Measurements from ENCODE around the gene PHYKPL.
A peak's percentile ranks its signal among the peaks of the same experiment; 100 is the strongest.

Gene PHYKPL

GRCh38 chr5:178191661-178192060 lies 40.9 kb downstream of the PHYKPL start:
- no peak for DNase-seq (ENCODE audit: low read depth, low spot score)

GRCh38 chr5:178189433-178189832 lies 43.2 kb downstream of the PHYKPL start:
- DNase-seq (ENCODE audit: low read depth, low spot score), result no peak

- no peak for DNase-seq (ENCODE audit: low read depth, low spot score)
These were observed 45.6 kb downstream of the PHYKPL start, which contains the start of gene GMCL2 for GRCh38 chr5:178187014-178187413. TSS of gene GMCL2 (minus strand) at chr5:178187371. CDS start at chr5:178187299, 72 bp downstream.

- DNase-seq (ENCODE audit: low read depth, low spot score), result no peak
These were observed 46.2 kb downstream of the PHYKPL start for GRCh38 chr5:178186427-178186826.

- no peak for DNase-seq (ENCODE audit: low read depth, low spot score)
These were observed 50.3 kb downstream of the PHYKPL start for GRCh38 chr5:178182158-178182876.

GRCh38 chr5:178180141-178180863 lies 52.3 kb downstream of the PHYKPL start:
- DNase-seq (ENCODE audit: low read depth, low spot score), result no peak

- DNase-seq (ENCODE audit: low read depth, low spot score), result no peak
These were observed 55.0 kb downstream of the PHYKPL start for GRCh38 chr5:178177569-178177968.

GRCh38 chr5:178176791-178177190 lies 55.8 kb downstream of the PHYKPL start:
- no peak for DNase-seq (ENCODE audit: low read depth, low spot score)

- no peak for DNase-seq (ENCODE audit: low read depth, low spot score)
These were observed 58.1 kb downstream of the PHYKPL start for GRCh38 chr5:178174456-178174855.

GRCh38 chr5:178170455-178170854 lies 62.1 kb downstream of the PHYKPL start:
- no peak for DNase-seq (ENCODE audit: low read depth, low spot score)

GRCh38 chr5:178165581-178165980 lies 67.0 kb downstream of the PHYKPL start:
- DNase-seq (ENCODE audit: low read depth, low spot score), result no peak

- DNase-seq (ENCODE audit: low read depth, low spot score), result peak; percentile 37
These were observed 68.5 kb downstream of the PHYKPL start for GRCh38 chr5:178163772-178164735.

- no peak for DNase-seq (ENCODE audit: low read depth, low spot score)
These were observed 70.1 kb downstream of the PHYKPL start for GRCh38 chr5:178162481-178162880.

GRCh38 chr5:178160176-178160575 lies 72.4 kb downstream of the PHYKPL start:
- no peak for DNase-seq (ENCODE audit: low read depth, low spot score)

Data from smooth muscle cell of the brain vasculature (primary cell).